NOMO-1 treated with dmso at 0.1 percent for 144 hours (cell line): Measurements from ENCODE around the gene CSTF1.

Experiments
- DNase-seq: peaks from one replicate; lab custom pipeline; 2025; ENCODE audit not compliant: unreplicated experiment; lab: John Stamatoyannopoulos, UW

Gene CSTF1

DNA sequence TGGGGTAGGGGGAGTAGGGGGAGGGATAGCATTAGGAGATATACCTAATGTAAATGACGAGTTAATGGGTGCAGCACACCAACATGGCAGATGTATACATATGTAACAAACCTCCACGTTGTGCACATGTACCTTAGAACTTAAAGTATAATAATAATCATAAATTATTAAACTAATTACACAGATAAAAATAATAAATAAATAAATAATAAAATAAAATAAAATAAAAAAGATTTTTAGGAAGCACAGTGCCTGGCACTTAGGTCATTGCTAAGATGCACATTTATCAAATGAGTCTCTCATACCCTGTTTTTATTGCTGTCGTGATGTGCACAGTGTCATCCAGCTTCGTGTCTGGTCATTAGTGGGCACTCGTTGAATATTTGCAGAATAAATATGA is 57.0 kb downstream of the CSTF1 start:
- no peak for DNase-seq

DNA sequence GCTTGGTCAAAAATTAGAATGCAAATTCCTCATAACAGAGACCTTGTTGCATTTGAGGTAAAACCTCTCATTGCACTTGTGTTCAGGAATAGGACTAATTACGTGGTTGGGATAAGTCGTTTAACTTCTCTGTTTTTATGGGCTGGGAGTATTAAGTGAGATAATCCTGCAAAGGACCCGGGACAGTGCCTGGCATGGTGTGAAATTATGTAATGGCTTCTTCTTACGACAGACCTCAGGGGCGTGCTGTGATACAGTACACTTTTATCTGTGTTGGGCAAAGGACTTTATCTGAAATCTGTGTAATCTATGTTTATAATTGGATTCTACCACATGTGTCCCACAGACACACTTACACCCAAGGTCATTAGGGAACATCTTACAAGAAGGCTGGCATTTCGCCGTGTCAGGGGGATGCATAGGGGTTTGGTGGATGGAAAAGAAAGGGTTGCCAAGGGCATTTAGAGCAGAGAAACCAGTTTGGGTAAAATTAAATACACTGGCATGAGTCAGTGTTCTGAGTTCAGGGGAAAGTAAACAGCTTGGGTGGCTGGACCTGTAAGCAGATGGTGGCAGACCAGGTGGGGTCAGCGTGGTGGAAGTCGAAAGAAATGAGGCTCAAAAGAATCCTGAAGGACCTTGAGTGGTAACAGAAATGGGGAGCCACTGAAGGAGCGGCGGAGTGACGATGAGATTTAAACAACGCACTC is 58.8 kb downstream of the CSTF1 start:
- no peak for DNase-seq

GRCh38 chr20:56453352-56453751 is 60.9 kb downstream of the CSTF1 start:
- peak; percentile 18 for DNase-seq

GRCh38 chr20:56454754-56455153 is 62.3 kb downstream of the CSTF1 start:
- DNase-seq: no peak
